ENCODE measurements around the gene PCGF6.

Gene PCGF6

DNA sequence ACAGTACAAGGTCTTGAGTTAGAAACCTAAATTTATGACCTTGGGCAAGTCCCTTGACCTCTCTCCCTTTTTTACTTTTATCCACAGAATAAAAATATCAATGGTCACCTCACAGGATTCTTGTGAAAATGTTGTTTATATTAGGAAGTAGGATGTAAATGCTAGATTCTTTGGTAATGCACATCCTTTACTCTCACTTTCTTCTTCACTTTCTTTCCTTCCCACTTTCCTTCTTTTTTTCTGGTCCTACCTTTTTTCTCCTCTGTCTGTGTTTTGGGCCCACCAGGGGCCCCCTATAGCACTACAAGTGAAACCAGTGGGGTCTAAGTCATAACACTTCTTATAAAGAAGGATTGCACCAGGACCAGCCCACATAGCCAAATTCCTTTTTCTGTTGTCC lies 93.1 kb downstream of the PCGF6 start:
- Histone ChIP-seq H3K18ac (ENCODE audit: low read length) (no peak overlapping the region), H2AFZ (ENCODE audit: low read length) (no peak overlapping the region), H4K8ac (ENCODE audit: low read depth, low read length) (no peak overlapping the region), H3K4me3 (ENCODE audit: low read length in 2 of 2) (no peak overlapping the region), H2BK120ac (ENCODE audit: low read depth, low read length) (no peak overlapping the region), H3K23ac (ENCODE audit: low read depth, low read length, poor library complexity) (no peak overlapping the region), H3K14ac (ENCODE audit: low read length) (no peak overlapping the region), H3K9ac (ENCODE audit: low read depth, low read length, poor library complexity) (no peak overlapping the region), H3K79me1 (ENCODE audit: low read depth, low read length) (no peaks in the 10 kb centered on the region), H2BK5ac (ENCODE audit: low read length) (no peak overlapping the region), H3K9me3 (replicated peaks in 1 of 2; ENCODE audit: control insufficient read depth in 2 of 2, insufficient read depth in 1 of 2, low read depth in 1 of 2, low read length in 2 of 2) (peaks cover 3% of the 10 kb centered on the region in 2 donors), H3K4me1 (ENCODE audit: control insufficient read depth in 2 of 2, insufficient read depth in 1 of 2, low read depth in 1 of 2, low read length in 2 of 2) (no peaks in the 10 kb centered on the region), H3K4me2 (ENCODE audit: insufficient read depth, low read length, poor library complexity, severe bottlenecking) (no peak overlapping the region), H4K91ac (ENCODE audit: low read depth, low read length, poor library complexity) (no peak overlapping the region), H2BK15ac (ENCODE audit: low read length) (no peak overlapping the region), H3K4ac (ENCODE audit: low read length) (no peak overlapping the region), H2AK5ac (ENCODE audit: low read depth, low read length) (no peak overlapping the region), H3K27ac (replicated peaks; ENCODE audit: low read length) (no peak overlapping the region), H3K27me3 (ENCODE audit: control insufficient read depth in 3 of 3, insufficient read depth in 3 of 3, low read depth in 1 of 3, low read length in 3 of 3) (no peaks in the 10 kb centered on the region), H3K36me3 (replicated peaks in 1 of 2; ENCODE audit: control insufficient read depth in 2 of 2, insufficient read depth in 2 of 2, low read length in 2 of 2) (no peaks in the 10 kb centered on the region), H2BK12ac (ENCODE audit: low read length) (no peak overlapping the region)
- DNase-seq (ENCODE audit: low spot score) = no peak

DNA sequence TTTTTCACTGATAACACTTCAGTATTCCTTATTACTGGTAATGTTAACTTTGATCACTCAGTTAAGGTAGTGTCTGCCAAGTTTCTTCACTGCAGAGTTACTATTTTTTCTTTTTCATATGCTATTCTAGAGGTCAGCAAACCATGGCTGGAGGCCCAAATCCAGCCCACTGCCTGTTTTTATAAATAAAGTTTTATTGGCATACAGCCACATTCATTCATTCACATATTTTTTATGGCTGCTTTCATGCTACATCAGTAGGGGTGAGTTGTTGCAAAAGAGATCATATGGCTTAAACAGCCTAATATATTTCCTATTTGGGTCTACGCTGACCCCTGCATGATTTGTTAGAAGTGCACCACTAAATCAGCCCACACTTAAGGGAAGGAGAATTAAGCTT lies 94.3 kb downstream of the PCGF6 start:
- Histone ChIP-seq H3K23ac (ENCODE audit: low read depth, low read length, poor library complexity) (no peak overlapping the region), H4K8ac (ENCODE audit: low read depth, low read length) (no peak overlapping the region), H4K91ac (ENCODE audit: low read depth, low read length, poor library complexity) (no peak overlapping the region), H3K18ac (ENCODE audit: low read length) (no peak overlapping the region), H2AFZ (ENCODE audit: low read length) (no peak overlapping the region), H3K14ac (ENCODE audit: low read length) (no peak overlapping the region), H2BK5ac (ENCODE audit: low read length) (no peak overlapping the region), H2AK5ac (ENCODE audit: low read depth, low read length) (no peak overlapping the region), H3K9ac (ENCODE audit: low read depth, low read length, poor library complexity) (no peak overlapping the region), H3K27ac (replicated peaks; ENCODE audit: low read length) (no peak overlapping the region), H3K4me1 (ENCODE audit: control insufficient read depth in 2 of 2, insufficient read depth in 1 of 2, low read depth in 1 of 2, low read length in 2 of 2) (no peaks in the 10 kb centered on the region), H3K27me3 (ENCODE audit: control insufficient read depth in 3 of 3, insufficient read depth in 3 of 3, low read depth in 1 of 3, low read length in 3 of 3) (no peaks in the 10 kb centered on the region), H2BK15ac (ENCODE audit: low read length) (no peak overlapping the region), H3K79me1 (ENCODE audit: low read depth, low read length) (no peaks in the 10 kb centered on the region), H3K4ac (ENCODE audit: low read length) (no peak overlapping the region), H2BK120ac (ENCODE audit: low read depth, low read length) (no peak overlapping the region), H3K9me3 (replicated peaks in 1 of 2; ENCODE audit: control insufficient read depth in 2 of 2, insufficient read depth in 1 of 2, low read depth in 1 of 2, low read length in 2 of 2) (peaks cover 3% of the 10 kb centered on the region in 2 donors), H3K4me2 (ENCODE audit: insufficient read depth, low read length, poor library complexity, severe bottlenecking) (no peak overlapping the region), H3K4me3 (ENCODE audit: low read length in 2 of 2) (no peak overlapping the region), H3K36me3 (replicated peaks in 1 of 2; ENCODE audit: control insufficient read depth in 2 of 2, insufficient read depth in 2 of 2, low read length in 2 of 2) (no peaks in the 10 kb centered on the region), H2BK12ac (ENCODE audit: low read length) (no peak overlapping the region)
- WGBS, 2 donors (ENCODE audit: extremely low coverage in 2 of 2, insufficient read length in 2 of 2, insufficient replicate concordance in 1 of 2) = no CpG with 5 or more reads among the region's 1 CpG
- no peak for DNase-seq (ENCODE audit: low spot score)

GRCh38 chr10:103254538-103255325 lies 96.2 kb downstream of the PCGF6 start:
- Histone ChIP-seq H3K9ac (ENCODE audit: low read depth, low read length, poor library complexity) (no peak overlapping the region), H3K14ac (ENCODE audit: low read length) (no peak overlapping the region), H2BK15ac (ENCODE audit: low read length) (no peak overlapping the region), H3K27me3 (ENCODE audit: control insufficient read depth in 3 of 3, insufficient read depth in 3 of 3, low read depth in 1 of 3, low read length in 3 of 3) (no peaks in the 10 kb centered on the region), H4K8ac (ENCODE audit: low read depth, low read length) (no peak overlapping the region), H3K4me1 (ENCODE audit: control insufficient read depth in 2 of 2, insufficient read depth in 1 of 2, low read depth in 1 of 2, low read length in 2 of 2) (no peaks in the 10 kb centered on the region), H3K79me1 (ENCODE audit: low read depth, low read length) (no peaks in the 10 kb centered on the region), H3K4ac (ENCODE audit: low read length) (no peak overlapping the region), H2AFZ (ENCODE audit: low read length) (no peak overlapping the region), H2BK5ac (ENCODE audit: low read length) (no peak overlapping the region), H2BK120ac (ENCODE audit: low read depth, low read length) (no peak overlapping the region), H3K18ac (ENCODE audit: low read length) (no peak overlapping the region), H3K36me3 (replicated peaks in 1 of 2; ENCODE audit: control insufficient read depth in 2 of 2, insufficient read depth in 2 of 2, low read length in 2 of 2) (no peaks in the 10 kb centered on the region), H3K9me3 (replicated peaks in 1 of 2; ENCODE audit: control insufficient read depth in 2 of 2, insufficient read depth in 1 of 2, low read depth in 1 of 2, low read length in 2 of 2) (peaks cover 0 to 2% of the 10 kb centered on the region in 2 donors), H3K23ac (ENCODE audit: low read depth, low read length, poor library complexity) (no peak overlapping the region), H3K27ac (replicated peaks; ENCODE audit: low read length) (no peak overlapping the region), H4K91ac (ENCODE audit: low read depth, low read length, poor library complexity) (no peak overlapping the region), H3K4me3 (ENCODE audit: low read length in 2 of 2) (no peak overlapping the region), H3K4me2 (ENCODE audit: insufficient read depth, low read length, poor library complexity, severe bottlenecking) (no peak overlapping the region), H2BK12ac (ENCODE audit: low read length) (no peak overlapping the region), H2AK5ac (ENCODE audit: low read depth, low read length) (no peak overlapping the region)
- WGBS, 2 donors (ENCODE audit: extremely low coverage in 2 of 2, insufficient read length in 2 of 2, insufficient replicate concordance in 1 of 2) = no CpG with 5 or more reads among the region's 4 CpGs
- DNase-seq (ENCODE audit: low spot score) = no peak

DNA sequence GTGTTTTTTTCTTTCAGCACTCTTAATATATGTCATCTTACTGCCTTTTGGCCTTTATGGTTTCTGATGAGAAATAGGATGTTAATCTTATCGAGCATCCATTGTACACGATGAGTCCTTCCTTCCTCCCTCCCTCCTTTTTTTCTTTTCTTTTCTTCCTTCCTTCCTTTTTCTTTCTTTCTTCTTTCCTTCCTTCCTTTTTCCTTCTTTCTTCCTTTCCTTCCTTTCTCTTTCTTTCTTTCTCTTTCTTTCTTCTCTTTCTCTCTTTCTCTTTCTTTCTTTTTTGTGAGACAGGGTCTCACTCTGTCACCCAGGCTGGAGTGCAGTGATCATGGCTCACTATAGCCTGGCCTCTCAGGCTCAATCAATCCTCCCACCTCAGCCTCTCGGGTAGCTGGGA lies 96.8 kb downstream of the PCGF6 start:
- Histone ChIP-seq H3K27me3 (ENCODE audit: control insufficient read depth in 3 of 3, insufficient read depth in 3 of 3, low read depth in 1 of 3, low read length in 3 of 3) (no peaks in the 10 kb centered on the region), H3K14ac (ENCODE audit: low read length) (no peak overlapping the region), H3K79me1 (ENCODE audit: low read depth, low read length) (no peaks in the 10 kb centered on the region), H3K4ac (ENCODE audit: low read length) (no peak overlapping the region), H3K27ac (replicated peaks; ENCODE audit: low read length) (no peak overlapping the region), H3K4me3 (ENCODE audit: low read length in 2 of 2) (no peak overlapping the region), H4K91ac (ENCODE audit: low read depth, low read length, poor library complexity) (no peak overlapping the region), H3K9me3 (replicated peaks in 1 of 2; ENCODE audit: control insufficient read depth in 2 of 2, insufficient read depth in 1 of 2, low read depth in 1 of 2, low read length in 2 of 2) (no peaks in the 10 kb centered on the region), H2BK120ac (ENCODE audit: low read depth, low read length) (no peak overlapping the region), H3K23ac (ENCODE audit: low read depth, low read length, poor library complexity) (no peak overlapping the region), H2BK5ac (ENCODE audit: low read length) (no peak overlapping the region), H4K8ac (ENCODE audit: low read depth, low read length) (no peak overlapping the region), H2AK5ac (ENCODE audit: low read depth, low read length) (no peak overlapping the region), H3K36me3 (replicated peaks in 1 of 2; ENCODE audit: control insufficient read depth in 2 of 2, insufficient read depth in 2 of 2, low read length in 2 of 2) (no peaks in the 10 kb centered on the region), H3K9ac (ENCODE audit: low read depth, low read length, poor library complexity) (no peak overlapping the region), H3K4me1 (ENCODE audit: control insufficient read depth in 2 of 2, insufficient read depth in 1 of 2, low read depth in 1 of 2, low read length in 2 of 2) (no peaks in the 10 kb centered on the region), H3K4me2 (ENCODE audit: insufficient read depth, low read length, poor library complexity, severe bottlenecking) (no peak overlapping the region), H2BK12ac (ENCODE audit: low read length) (no peak overlapping the region), H2BK15ac (ENCODE audit: low read length) (no peak overlapping the region), H3K18ac (ENCODE audit: low read length) (no peak overlapping the region), H2AFZ (ENCODE audit: low read length) (no peak overlapping the region)
- no peak for DNase-seq (ENCODE audit: low spot score)
- no CpG with 5 or more reads among the region's 3 CpGs for WGBS, 2 donors (ENCODE audit: extremely low coverage in 2 of 2, insufficient read length in 2 of 2, insufficient replicate concordance in 1 of 2)

Data from neuronal stem cell (in vitro differentiated cells).